Activated B cell treated with CpG ODN at 0.5 μM for 24 hours (primary cell): ENCODE results near the gene ITIH6. TPM values are rescaled to one million over a fixed set of nuclear protein-coding genes. Genes with fewer than 3 reads are reported as not detected.
"Not testable (repeated sequence)": the region's sequence is repeated elsewhere in the genome, so short reads cannot be mapped to it uniquely, and the experiment has no call there.

Experiments used
- ATAC-seq: fragments of 200-7000 bp; cut with Tn5 transposase; one replicate; pipeline ENCODE4 v1.10.0; 2021; ENCODE audit warnings: low read depth, mild to moderate bottlenecking, moderate library complexity
- CTCF ChIA-PET: fragments of 350-600 bp; sonication (Branson Sonifier 250); formaldehyde crosslinking; loops from one replicate; lab custom pipeline; 2021; ENCODE audit warnings: antibody characterized with exemption; lab: Charles Lee
- POLR2A ChIA-PET: fragments of 350-600 bp; sonication (Branson Sonifier 250); formaldehyde crosslinking; loops from one replicate; lab custom pipeline; 2021; ENCODE audit warnings: antibody characterized with exemption; lab: Charles Lee
- DNase-seq: peaks from one replicate; pipeline ENCODE4 v3.0.0; 2022
- H3K27ac Mint-ChIP-seq: one replicate; pipeline ENCODE4 v1.8.0; 2020; ENCODE audit warnings: mixed read lengths
- H3K27me3 Mint-ChIP-seq: one replicate; pipeline ENCODE4 v1.8.0; 2021; ENCODE audit warnings: mixed read lengths
- H3K36me3 Mint-ChIP-seq: one replicate; pipeline ENCODE4 v1.8.0; 2021; ENCODE audit warnings: low read depth, mixed read lengths
- H3K4me1 Mint-ChIP-seq: one replicate; pipeline ENCODE4 v1.8.0; 2021; ENCODE audit warnings: mixed read lengths
- H3K4me3 Mint-ChIP-seq: one replicate; pipeline ENCODE4 v1.8.0; 2020; ENCODE audit warnings: mild to moderate bottlenecking, mixed read lengths
- H3K9me3 Mint-ChIP-seq: one replicate; pipeline ENCODE4 v1.8.0; 2020; ENCODE audit warnings: mixed read lengths
- intact Hi-C: fragments of 100-400 bp; cut with micrococcal nuclease; formaldehyde crosslinking; loops from one replicate; pipeline ENCODE4 v1.15.1; 2024
- total RNA-seq: library from RNA; stranded (reverse); gene quantifications from 2 replicates; pipeline ENCODE4 v1.2.3, GENCODE V29; 2022
- TF ChIP-seq, protein P1 (sequence below): fragments of 200-600 bp; IDR thresholded peaks from one replicate; pipeline ENCODE4 v1.8.0; 2022; ENCODE audit warnings: antibody characterized with exemption, mild to moderate bottlenecking

Gene ITIH6
- total RNA-seq: not detected in 2 replicates

GRCh38 chrX:54798137-54798536, at the start of gene ITIH6:
ITIH6 (minus strand) TSS chrX:54798255; CDS start chrX:54798210, 45 bp downstream.
- TF ChIP-seq, protein P1, sequence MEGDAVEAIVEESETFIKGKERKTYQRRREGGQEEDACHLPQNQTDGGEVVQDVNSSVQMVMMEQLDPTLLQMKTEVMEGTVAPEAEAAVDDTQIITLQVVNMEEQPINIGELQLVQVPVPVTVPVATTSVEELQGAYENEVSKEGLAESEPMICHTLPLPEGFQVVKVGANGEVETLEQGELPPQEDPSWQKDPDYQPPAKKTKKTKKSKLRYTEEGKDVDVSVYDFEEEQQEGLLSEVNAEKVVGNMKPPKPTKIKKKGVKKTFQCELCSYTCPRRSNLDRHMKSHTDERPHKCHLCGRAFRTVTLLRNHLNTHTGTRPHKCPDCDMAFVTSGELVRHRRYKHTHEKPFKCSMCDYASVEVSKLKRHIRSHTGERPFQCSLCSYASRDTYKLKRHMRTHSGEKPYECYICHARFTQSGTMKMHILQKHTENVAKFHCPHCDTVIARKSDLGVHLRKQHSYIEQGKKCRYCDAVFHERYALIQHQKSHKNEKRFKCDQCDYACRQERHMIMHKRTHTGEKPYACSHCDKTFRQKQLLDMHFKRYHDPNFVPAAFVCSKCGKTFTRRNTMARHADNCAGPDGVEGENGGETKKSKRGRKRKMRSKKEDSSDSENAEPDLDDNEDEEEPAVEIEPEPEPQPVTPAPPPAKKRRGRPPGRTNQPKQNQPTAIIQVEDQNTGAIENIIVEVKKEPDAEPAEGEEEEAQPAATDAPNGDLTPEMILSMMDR: no peak
- intact Hi-C loops: no loop called here
- peaks cover 4% of the 10 kb centered on the region for H3K27me3 Mint-ChIP-seq
- H3K9me3 Mint-ChIP-seq: no peaks in the 10 kb centered on the region
- H3K4me3 Mint-ChIP-seq: no peak within 1 kb of the TSS
- H3K27ac Mint-ChIP-seq: no peak within 1 kb of the TSS
- H3K4me1 Mint-ChIP-seq: no peaks in the 10 kb centered on the region
- CTCF ChIA-PET: no interaction called here
- no peaks in the 10 kb centered on the region for H3K36me3 Mint-ChIP-seq
- ATAC-seq (no peak), DNase-seq (no peak)
- POLR2A ChIA-PET: no interaction called here

GRCh38 chrX:54847700-54848099, 49.6 kb upstream of the ITIH6 start:
- DNase-seq, H3K9me3 Mint-ChIP-seq, intact Hi-C loops, H3K4me1 Mint-ChIP-seq, H3K27ac Mint-ChIP-seq, POLR2A ChIA-PET, H3K27me3 Mint-ChIP-seq, CTCF ChIA-PET, H3K36me3 Mint-ChIP-seq, H3K4me3 Mint-ChIP-seq, ATAC-seq: not testable (repeated sequence)

GRCh38 chrX:54843050-54843449, 45.0 kb upstream of the ITIH6 start:
- H3K4me3 Mint-ChIP-seq: no peak overlapping the region
- no peaks in the 10 kb centered on the region for H3K27me3 Mint-ChIP-seq
- DNase-seq: no peak
- CTCF ChIA-PET: no interaction called here
- intact Hi-C loops: no loop called here
- no peaks in the 10 kb centered on the region for H3K36me3 Mint-ChIP-seq
- no peak for ATAC-seq
- H3K9me3 Mint-ChIP-seq: no peaks in the 10 kb centered on the region
- POLR2A ChIA-PET: no interaction called here
- TF ChIP-seq, protein P1: no peak
- H3K27ac Mint-ChIP-seq: no peak overlapping the region
- H3K4me1 Mint-ChIP-seq: no peaks in the 10 kb centered on the region

GRCh38 chrX:54842607-54843006, 44.6 kb upstream of the ITIH6 start:
- H3K27ac Mint-ChIP-seq: no peak overlapping the region
- TF ChIP-seq, protein P1: no peak
- H3K9me3 Mint-ChIP-seq: no peaks in the 10 kb centered on the region
- intact Hi-C loops: no loop called here
- DNase-seq: no peak
- no peak overlapping the region for H3K4me3 Mint-ChIP-seq
- CTCF ChIA-PET: no interaction called here
- POLR2A ChIA-PET: no interaction called here
- no peaks in the 10 kb centered on the region for H3K4me1 Mint-ChIP-seq
- no peaks in the 10 kb centered on the region for H3K36me3 Mint-ChIP-seq
- ATAC-seq: no peak
- no peaks in the 10 kb centered on the region for H3K27me3 Mint-ChIP-seq

GRCh38 chrX:54841184-54841874, 43.3 kb upstream of the ITIH6 start:
- H3K27ac Mint-ChIP-seq, POLR2A ChIA-PET, H3K4me1 Mint-ChIP-seq, ATAC-seq, H3K4me3 Mint-ChIP-seq, DNase-seq, CTCF ChIA-PET, H3K9me3 Mint-ChIP-seq, H3K27me3 Mint-ChIP-seq, H3K36me3 Mint-ChIP-seq, intact Hi-C loops: not testable (repeated sequence)

DNA sequence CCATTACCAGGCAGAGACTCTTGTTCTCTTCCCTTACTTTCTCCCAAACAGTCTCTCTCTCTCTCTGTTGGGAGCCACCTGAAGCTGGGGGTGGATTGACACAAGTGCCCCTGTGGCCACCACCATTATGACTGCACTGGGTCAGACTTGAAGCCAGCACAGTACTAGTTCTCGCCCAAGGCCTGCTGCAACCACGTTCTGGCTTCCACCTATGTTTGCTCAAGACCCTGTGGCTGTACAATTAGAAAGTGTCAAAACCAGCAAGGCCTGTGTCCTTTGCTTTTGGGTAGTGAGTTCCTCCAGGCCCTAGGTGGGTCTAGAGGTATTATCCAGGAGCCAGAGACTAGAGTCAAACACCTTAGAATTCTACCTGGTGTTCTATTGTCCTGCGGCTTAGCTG, 40.5 kb upstream of the ITIH6 start:
- ChIA-PET CTCF (no interaction called here), POLR2A (no interaction called here)
- peaks cover 1% of the 10 kb centered on the region for H3K27me3 Mint-ChIP-seq
- no peak overlapping the region for H3K27ac Mint-ChIP-seq
- intact Hi-C loops: no loop called here
- no peaks in the 10 kb centered on the region for H3K36me3 Mint-ChIP-seq
- DNase-seq (no peak), ATAC-seq (no peak)
- TF ChIP-seq, protein P1: no peak
- no peak overlapping the region for H3K4me3 Mint-ChIP-seq
- H3K4me1 Mint-ChIP-seq: no peaks in the 10 kb centered on the region
- no peaks in the 10 kb centered on the region for H3K9me3 Mint-ChIP-seq
